Non-pigmented ciliary epithelial cell (primary cell): Measurements from ENCODE around the gene ATP2B1.
"Not testable (repeated sequence)": the region's sequence is repeated elsewhere in the genome, so short reads cannot be mapped to it uniquely, and the experiment has no call there.

ENCODE experiments used
- DNase-seq: peaks from one replicate; pipeline ENCODE4 v3.0.0-alpha.2; 2010; ENCODE audit warnings: low read depth

Gene ATP2B1

GRCh38 chr12:89712706-89713105, 4.1 kb upstream of the ATP2B1 start:
- DNase-seq, result no peak

GRCh38 chr12:89710873-89711750, 2.5 kb upstream of the ATP2B1 start:
- DNase-seq, result no peak

GRCh38 chr12:89709995-89710872, 1.6 kb upstream of the ATP2B1 start:
- DNase-seq, result no peak

- peak; percentile 94 for DNase-seq
Observed at GRCh38 chr12:89709157-89709994, 738 bp upstream of the ATP2B1 start.

- DNase-seq, result no peak
Observed at GRCh38 chr12:89707703-89708564, 704 bp downstream of the ATP2B1 start.

GRCh38 chr12:89706986-89707702, 1.5 kb downstream of the ATP2B1 start:
- no peak for DNase-seq

GRCh38 chr12:89706551-89706950, 2.1 kb downstream of the ATP2B1 start:
- no peak for DNase-seq

- DNase-seq, result no peak
Observed at GRCh38 chr12:89704457-89704856, 4.2 kb downstream of the ATP2B1 start.

- DNase-seq, result no peak
Observed at GRCh38 chr12:89703768-89704167, 4.9 kb downstream of the ATP2B1 start.

GRCh38 chr12:89702503-89702902, 6.1 kb downstream of the ATP2B1 start:
- DNase-seq, result no peak

GRCh38 chr12:89701606-89702206, 6.9 kb downstream of the ATP2B1 start:
- no peak for DNase-seq

GRCh38 chr12:89700191-89700810, 8.3 kb downstream of the ATP2B1 start:
- DNase-seq, result no peak

- no peak for DNase-seq
Observed at GRCh38 chr12:89698607-89699006, 10.0 kb downstream of the ATP2B1 start.

GRCh38 chr12:89697728-89698127, 10.9 kb downstream of the ATP2B1 start:
- not testable (repeated sequence) for DNase-seq

- no peak for DNase-seq
Observed at GRCh38 chr12:89697296-89697695, 11.3 kb downstream of the ATP2B1 start.

- DNase-seq, result no peak
Observed at GRCh38 chr12:89695830-89696229, 12.8 kb downstream of the ATP2B1 start.

GRCh38 chr12:89695100-89695499, 13.5 kb downstream of the ATP2B1 start:
- no peak for DNase-seq

GRCh38 chr12:89694542-89694941, 14.1 kb downstream of the ATP2B1 start:
- no peak for DNase-seq

GRCh38 chr12:89693639-89694202, 14.9 kb downstream of the ATP2B1 start:
- DNase-seq, result no peak
